ENCODE measurements around the gene NEAT1.
"Not testable (repeated sequence)": the region's sequence is repeated elsewhere in the genome, so short reads cannot be mapped to it uniquely, and the experiment has no call there.

Gene NEAT1

GRCh38 chr11:65404638-65405339 is 17.8 kb upstream of the NEAT1 start:
- DNase-seq (ENCODE audit: low spot score): no peak

GRCh38 chr11:65410936-65411680 is 11.5 kb upstream of the NEAT1 start:
- DNase-seq (ENCODE audit: low spot score): no peak

GRCh38 chr11:65411681-65412070 is 10.9 kb upstream of the NEAT1 start:
- no peak for DNase-seq (ENCODE audit: low spot score)

- no peak for DNase-seq (ENCODE audit: low spot score)
Measured at GRCh38 chr11:65412271-65413076, 10.1 kb upstream of the NEAT1 start.

- not testable (repeated sequence) for DNase-seq (ENCODE audit: low spot score)
Measured at GRCh38 chr11:65413077-65413664, 9.4 kb upstream of the NEAT1 start.

GRCh38 chr11:65414776-65415498 is 7.7 kb upstream of the NEAT1 start:
- no peak for DNase-seq (ENCODE audit: low spot score)

- no peak for DNase-seq (ENCODE audit: low spot score)
Measured at GRCh38 chr11:65415499-65416340, 6.9 kb upstream of the NEAT1 start.

GRCh38 chr11:65416341-65416824 is 6.2 kb upstream of the NEAT1 start:
- peak; percentile 91 for DNase-seq (ENCODE audit: low spot score)

GRCh38 chr11:65416841-65417701 is 5.5 kb upstream of the NEAT1 start:
- no peak for DNase-seq (ENCODE audit: low spot score)

GRCh38 chr11:65417702-65418430 is 4.7 kb upstream of the NEAT1 start:
- no peak for DNase-seq (ENCODE audit: low spot score)

- peak; percentile 44 for DNase-seq (ENCODE audit: low spot score)
Measured at GRCh38 chr11:65418431-65418680, 4.2 kb upstream of the NEAT1 start.

- peak; percentile 75 for DNase-seq (ENCODE audit: low spot score)
Measured at GRCh38 chr11:65418681-65419459, 3.7 kb upstream of the NEAT1 start.

- no peak for DNase-seq (ENCODE audit: low spot score)
Measured at GRCh38 chr11:65419460-65419771, 3.2 kb upstream of the NEAT1 start.

- no peak for DNase-seq (ENCODE audit: low spot score)
Measured at GRCh38 chr11:65419772-65420481, 2.7 kb upstream of the NEAT1 start.

- no peak for DNase-seq (ENCODE audit: low spot score)
Measured at GRCh38 chr11:65420506-65420905, 2.1 kb upstream of the NEAT1 start.

GRCh38 chr11:65420979-65421793 is 1.4 kb upstream of the NEAT1 start:
- DNase-seq (ENCODE audit: low spot score): peak; percentile 54

Measured in HuH-7 (cell line).